Measurements from ENCODE around the gene RALGAPA2. TPM values are rescaled to one million over a fixed set of nuclear protein-coding genes. Genes with fewer than 3 reads are reported as not detected.

The RALGAPA2 gene
- total RNA-seq, 1 experiment from 2014 or later = 20.1 TPM

- DNase-seq (ENCODE audit: low spot score) = no peak
Observed at GRCh38 chr20:20498076-20498861, 214.2 kb downstream of the RALGAPA2 start.

- DNase-seq (ENCODE audit: low spot score) = no peak
Observed at GRCh38 chr20:20497242-20497978, 215.0 kb downstream of the RALGAPA2 start.

GRCh38 chr20:20495729-20496503 is 216.5 kb downstream of the RALGAPA2 start:
- DNase-seq (ENCODE audit: low spot score) = no peak

- DNase-seq (ENCODE audit: low spot score) = no peak
Observed at GRCh38 chr20:20493701-20494100, 218.7 kb downstream of the RALGAPA2 start.

- no peak for DNase-seq (ENCODE audit: low spot score)
Observed at GRCh38 chr20:20492521-20493332, 219.7 kb downstream of the RALGAPA2 start.

- no peak for DNase-seq (ENCODE audit: low spot score)
Observed at GRCh38 chr20:20491784-20492264, 220.6 kb downstream of the RALGAPA2 start.

- no peak for DNase-seq (ENCODE audit: low spot score)
Observed at GRCh38 chr20:20491110-20491783, 221.2 kb downstream of the RALGAPA2 start.

GRCh38 chr20:20490673-20491072 is 221.8 kb downstream of the RALGAPA2 start:
- DNase-seq (ENCODE audit: low spot score) = no peak

GRCh38 chr20:20489648-20490341 is 222.6 kb downstream of the RALGAPA2 start:
- DNase-seq (ENCODE audit: low spot score) = no peak

- DNase-seq (ENCODE audit: low spot score) = no peak
Observed at GRCh38 chr20:20489054-20489453, 223.4 kb downstream of the RALGAPA2 start.

GRCh38 chr20:20488388-20488787 is 224.1 kb downstream of the RALGAPA2 start:
- DNase-seq (ENCODE audit: low spot score) = no peak

GRCh38 chr20:20487811-20488210 is 224.6 kb downstream of the RALGAPA2 start:
- no peak for DNase-seq (ENCODE audit: low spot score)

GRCh38 chr20:20483328-20483727 is 229.1 kb downstream of the RALGAPA2 start:
- DNase-seq (ENCODE audit: low spot score) = no peak

GRCh38 chr20:20482453-20482852 is 230.0 kb downstream of the RALGAPA2 start:
- DNase-seq (ENCODE audit: low spot score) = peak; percentile 13

GRCh38 chr20:20480689-20481088 is 231.8 kb downstream of the RALGAPA2 start:
- no peak for DNase-seq (ENCODE audit: low spot score)

- no peak for DNase-seq (ENCODE audit: low spot score)
Observed at GRCh38 chr20:20480126-20480525, 232.3 kb downstream of the RALGAPA2 start.

GRCh38 chr20:20477444-20478041 is 234.9 kb downstream of the RALGAPA2 start:
- DNase-seq (ENCODE audit: low spot score) = no peak

GRCh38 chr20:20476504-20476903 is 235.9 kb downstream of the RALGAPA2 start:
- no peak for DNase-seq (ENCODE audit: low spot score)

GRCh38 chr20:20473657-20474056 is 238.8 kb downstream of the RALGAPA2 start:
- DNase-seq (ENCODE audit: low spot score) = no peak
